A673 (cell line): ENCODE measurements around the gene PIK3AP1.

Source experiments
- EZH2 ChIP-seq: fragments of 200-600 bp; sonication (generic); IDR thresholded peaks from 2 replicates; pipeline ENCODE4 v1.6.1; 2017; ENCODE audit warnings: borderline replicate concordance, low read depth, mild to moderate bottlenecking, mixed read lengths, antibody characterized with exemption, low read length; ENCODE audit not compliant: poor library complexity, severe bottlenecking
- TF ChIP-seq, protein P1 (sequence below): fragments of 300-800, 200-600 bp; sonication (generic); conservative IDR thresholded peaks from 2 replicates; pipeline ENCODE4 v1.5.1; 2017; ENCODE audit warnings: low read depth, mild to moderate bottlenecking, antibody characterized with exemption, low read length, moderate library complexity, mixed read lengths

DNA sequence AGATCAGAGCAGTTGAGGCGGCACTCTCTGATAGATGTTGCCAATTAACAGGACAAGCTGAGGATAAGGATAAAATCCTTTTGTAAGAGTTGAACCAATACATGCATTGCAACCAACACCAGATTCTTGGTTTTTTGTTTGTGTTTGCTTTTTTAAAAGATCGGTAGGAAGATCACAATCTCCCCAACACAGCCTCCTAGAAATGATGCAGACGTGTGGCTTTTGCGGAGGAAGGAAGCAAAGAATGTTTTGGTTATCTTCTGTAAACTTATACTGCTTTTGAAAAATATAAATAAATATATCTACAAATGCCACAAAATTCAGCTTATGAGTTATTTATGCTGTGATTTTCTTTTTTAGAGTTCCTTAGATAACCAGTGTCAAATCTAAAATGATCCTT, 35.5 kb downstream of the PIK3AP1 start:
- TF ChIP-seq, protein P1, sequence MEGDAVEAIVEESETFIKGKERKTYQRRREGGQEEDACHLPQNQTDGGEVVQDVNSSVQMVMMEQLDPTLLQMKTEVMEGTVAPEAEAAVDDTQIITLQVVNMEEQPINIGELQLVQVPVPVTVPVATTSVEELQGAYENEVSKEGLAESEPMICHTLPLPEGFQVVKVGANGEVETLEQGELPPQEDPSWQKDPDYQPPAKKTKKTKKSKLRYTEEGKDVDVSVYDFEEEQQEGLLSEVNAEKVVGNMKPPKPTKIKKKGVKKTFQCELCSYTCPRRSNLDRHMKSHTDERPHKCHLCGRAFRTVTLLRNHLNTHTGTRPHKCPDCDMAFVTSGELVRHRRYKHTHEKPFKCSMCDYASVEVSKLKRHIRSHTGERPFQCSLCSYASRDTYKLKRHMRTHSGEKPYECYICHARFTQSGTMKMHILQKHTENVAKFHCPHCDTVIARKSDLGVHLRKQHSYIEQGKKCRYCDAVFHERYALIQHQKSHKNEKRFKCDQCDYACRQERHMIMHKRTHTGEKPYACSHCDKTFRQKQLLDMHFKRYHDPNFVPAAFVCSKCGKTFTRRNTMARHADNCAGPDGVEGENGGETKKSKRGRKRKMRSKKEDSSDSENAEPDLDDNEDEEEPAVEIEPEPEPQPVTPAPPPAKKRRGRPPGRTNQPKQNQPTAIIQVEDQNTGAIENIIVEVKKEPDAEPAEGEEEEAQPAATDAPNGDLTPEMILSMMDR, result no peak
- TF ChIP-seq EZH2, result no peak
